Suprapubic skin (tissue), 4 donors: ENCODE data around the gene FMN1.

Source experiments
- CTCF ChIP-seq, 2 donors: fragments of 200-600 bp in 1 of 2; fragments of 450-650 bp in 1 of 2; sonication (generic) in 1 of 2; IDR thresholded peaks; one replicate each; pipeline ENCODE4 v1.5.1; 2016 to 2019; ENCODE audit warnings: antibody characterized with exemption in 2 of 2, mild to moderate bottlenecking in 1 of 2, moderate library complexity in 1 of 2
- POLR2A ChIP-seq, 2 donors: fragments of 450-650 bp; IDR thresholded peaks; one replicate each; pipeline ENCODE4 v1.6.1; 2017; ENCODE audit warnings: antibody characterized with exemption in 2 of 2, mild to moderate bottlenecking in 2 of 2, moderate library complexity in 2 of 2
- POLR2AphosphoS5 ChIP-seq, 3 donors: sonication (generic); formaldehyde crosslinking; IDR thresholded peaks; one replicate each; pipeline ENCODE4 v1.6.1; 2017; ENCODE audit warnings: antibody characterized with exemption in 3 of 3

GRCh38 chr15:33068007-33068481, 126.5 kb downstream of the FMN1 start:
- no peak for TF ChIP-seq CTCF (IDR thresholded peaks at IDR 0.05)
- TF ChIP-seq POLR2AphosphoS5 (IDR thresholded peaks at IDR 0.05): no peak
- TF ChIP-seq POLR2A (IDR thresholded peaks at IDR 0.05): no peak
